NCI-H128 (cell line): ENCODE measurements around the gene UGT2B28.
"Not testable (repeated sequence)": the region's sequence is repeated elsewhere in the genome, so short reads cannot be mapped to it uniquely, and the experiment has no call there.

ENCODE experiments used
- DNase-seq: peaks from one replicate; lab custom pipeline; 2025; ENCODE audit not compliant: unreplicated experiment; lab: John Stamatoyannopoulos, UW

UGT2B28 gene

GRCh38 chr4:69280081-69280480 is at the start of gene UGT2B28:
UGT2B28 (plus strand) TSS chr4:69280475; CDS start chr4:69280501, 26 bp downstream.
- not testable (repeated sequence) for DNase-seq

- no peak for DNase-seq
These were observed 41.2 kb upstream of the UGT2B28 start for GRCh38 chr4:69239092-69239491.

GRCh38 chr4:69239557-69240168 is 40.6 kb upstream of the UGT2B28 start:
- no peak for DNase-seq

- not testable (repeated sequence) for DNase-seq
These were observed 39.5 kb upstream of the UGT2B28 start for GRCh38 chr4:69240787-69241186.

GRCh38 chr4:69241746-69242145 is 38.5 kb upstream of the UGT2B28 start:
- not testable (repeated sequence) for DNase-seq

GRCh38 chr4:69242562-69243240 is 37.6 kb upstream of the UGT2B28 start:
- not testable (repeated sequence) for DNase-seq

GRCh38 chr4:69250884-69251283 is 29.4 kb upstream of the UGT2B28 start:
- DNase-seq, result not testable (repeated sequence)

- DNase-seq, result not testable (repeated sequence)
These were observed 27.0 kb upstream of the UGT2B28 start for GRCh38 chr4:69253147-69253772.

- not testable (repeated sequence) for DNase-seq
These were observed 11.7 kb upstream of the UGT2B28 start for GRCh38 chr4:69268612-69269011.

- DNase-seq, result not testable (repeated sequence)
These were observed 16.1 kb downstream of the UGT2B28 start for GRCh38 chr4:69296356-69296755.

- DNase-seq, result not testable (repeated sequence)
These were observed 28.3 kb downstream of the UGT2B28 start for GRCh38 chr4:69308426-69309033.

GRCh38 chr4:69309549-69310076 is 29.3 kb downstream of the UGT2B28 start:
- not testable (repeated sequence) for DNase-seq

- not testable (repeated sequence) for DNase-seq
These were observed 30.0 kb downstream of the UGT2B28 start for GRCh38 chr4:69310262-69310661.

- not testable (repeated sequence) for DNase-seq
These were observed 37.5 kb downstream of the UGT2B28 start for GRCh38 chr4:69317669-69318298.

GRCh38 chr4:69321153-69321729 is 41.0 kb downstream of the UGT2B28 start:
- peak; percentile 11 for DNase-seq

- no peak for DNase-seq
These were observed 41.8 kb downstream of the UGT2B28 start for GRCh38 chr4:69322055-69322454.

- DNase-seq, result no peak
These were observed 43.0 kb downstream of the UGT2B28 start for GRCh38 chr4:69323284-69323683.

- DNase-seq, result no peak
These were observed 50.2 kb downstream of the UGT2B28 start for GRCh38 chr4:69330345-69331047.

GRCh38 chr4:69331304-69331703 is 51.0 kb downstream of the UGT2B28 start:
- DNase-seq, result not testable (repeated sequence)

GRCh38 chr4:69335485-69335884 is 55.2 kb downstream of the UGT2B28 start:
- not testable (repeated sequence) for DNase-seq
